Upper lobe of left lung (tissue), 6 donors: ENCODE data around the gene RNF17. TPM values are rescaled to one million over a fixed set of nuclear protein-coding genes. Genes with fewer than 3 reads are reported as not detected.

ENCODE experiments used
- ATAC-seq, 2 donors: fragments of 200-7000 bp; cut with Tn5 transposase; one replicate each; pipeline ENCODE4 v1.9.1; 2022; ENCODE audit warnings: mild to moderate bottlenecking in 2 of 2, moderate library complexity in 2 of 2; ENCODE audit not compliant: low FRiP score in 2 of 2
- DNase-seq, 2 donors: peaks; one replicate each; pipeline ENCODE4 v3.0.0-alpha.2; 2019 to 2020
- H3K27ac ChIP-seq, 4 donors: fragments of 200-600 bp; sonication (generic); one replicate each; pipeline ENCODE4 v1.5.1; 2016 to 2019
- H3K27me3 ChIP-seq, 4 donors: fragments of 200-600 bp; sonication (generic); one replicate each; pipeline ENCODE4 v1.5.1; 2017 to 2019
- H3K36me3 ChIP-seq, 4 donors: fragments of 200-600 bp; sonication (generic); one replicate each; pipeline ENCODE4 v1.5.1; 2016 to 2019
- H3K4me1 ChIP-seq, 4 donors: fragments of 200-600 bp; sonication (generic); one replicate each; pipeline ENCODE4 v1.5.1; 2018 to 2019
- H3K4me3 ChIP-seq, 4 donors: fragments of 200-600 bp; sonication (generic); one replicate each; pipeline ENCODE4 v1.5.1; 2017 to 2019; ENCODE audit warnings: mild to moderate bottlenecking in 2 of 4, moderate library complexity in 1 of 4
- H3K9me3 ChIP-seq, 4 donors: fragments of 200-600 bp; sonication (generic); one replicate each; pipeline ENCODE4 v1.5.1; 2018 to 2019
- CTCF ChIP-seq, 6 experiments: fragments of 450-650 bp in 4 of 6; fragments of 200-600 bp in 2 of 6; sonication (generic) in 2 of 6; IDR thresholded peaks; one replicate each; pipeline ENCODE4 v1.5.1; 2016 to 2019; ENCODE audit warnings: antibody characterized with exemption in 6 of 6
- EP300 ChIP-seq, 4 donors: sonication (generic); formaldehyde crosslinking; IDR thresholded peaks; one replicate each; pipeline ENCODE4 v1.5.1; 2017; ENCODE audit warnings: antibody characterized with exemption in 4 of 4, control low read depth in 2 of 4
- POLR2A ChIP-seq, 4 donors: fragments of 450-650 bp; IDR thresholded peaks; one replicate each; pipeline ENCODE4 v1.5.1; 2016 to 2017; ENCODE audit warnings: antibody characterized with exemption in 4 of 4, mild to moderate bottlenecking in 2 of 4
- POLR2AphosphoS5 ChIP-seq, 2 donors: sonication (generic); formaldehyde crosslinking; IDR thresholded peaks; one replicate each; pipeline ENCODE4 v1.5.1; 2017; ENCODE audit warnings: antibody characterized with exemption in 2 of 2
- WGBS, 2 donors: methylation state at CpG; one replicate each; pipeline ENCODE4 v1.1.5; 2017 to 2018; 5-methylcytosine and 5-hydroxymethylcytosine counted together
- total RNA-seq, 6 donors: library from RNA; depleted of rRNA in 4 of 6; stranded (reverse); fragments of >200 nt in 4 of 6; gene quantifications; one replicate each; pipeline versions ENCODE4 v1.1.0 to v1.2.1, GENCODE V29; 2016 to 2021
- donor health status: DM: no; HTN: no; CAD: no; lungs with moderate emphysema.
- donor health status: DM: no; HTN: yes; CAD: no; lungs with severe emphysema.

RNF17 gene
- total RNA-seq, 6 donors from 2014 or later, result 0.27 to 1.9 TPM; not detected in 4

GRCh38 chr13:24910502-24911132, 146.6 kb downstream of the RNF17 start:
- no peaks in the 10 kb centered on the region for H3K27me3 ChIP-seq
- DNase-seq, result no peak
- H3K4me1 ChIP-seq, result no peaks in the 10 kb centered on the region
- no peak for TF ChIP-seq POLR2AphosphoS5 (IDR thresholded peaks at IDR 0.05)
- no peak for TF ChIP-seq CTCF (IDR thresholded peaks at IDR 0.05)
- TF ChIP-seq POLR2A (IDR thresholded peaks at IDR 0.05), result no peak
- TF ChIP-seq EP300 (IDR thresholded peaks at IDR 0.05), result no peak
- peaks cover 0 to 35% (median 6%) of the 10 kb centered on the region in 4 donors for H3K36me3 ChIP-seq
- H3K9me3 ChIP-seq, result no peaks in the 10 kb centered on the region
- H3K27ac ChIP-seq, result no peak overlapping the region
- ATAC-seq, result no peak
- H3K4me3 ChIP-seq, result no peak overlapping the region
- 93 to 94% methylated on average over 2 of the region's 2 CpGs for WGBS, 2 donors

DNA sequence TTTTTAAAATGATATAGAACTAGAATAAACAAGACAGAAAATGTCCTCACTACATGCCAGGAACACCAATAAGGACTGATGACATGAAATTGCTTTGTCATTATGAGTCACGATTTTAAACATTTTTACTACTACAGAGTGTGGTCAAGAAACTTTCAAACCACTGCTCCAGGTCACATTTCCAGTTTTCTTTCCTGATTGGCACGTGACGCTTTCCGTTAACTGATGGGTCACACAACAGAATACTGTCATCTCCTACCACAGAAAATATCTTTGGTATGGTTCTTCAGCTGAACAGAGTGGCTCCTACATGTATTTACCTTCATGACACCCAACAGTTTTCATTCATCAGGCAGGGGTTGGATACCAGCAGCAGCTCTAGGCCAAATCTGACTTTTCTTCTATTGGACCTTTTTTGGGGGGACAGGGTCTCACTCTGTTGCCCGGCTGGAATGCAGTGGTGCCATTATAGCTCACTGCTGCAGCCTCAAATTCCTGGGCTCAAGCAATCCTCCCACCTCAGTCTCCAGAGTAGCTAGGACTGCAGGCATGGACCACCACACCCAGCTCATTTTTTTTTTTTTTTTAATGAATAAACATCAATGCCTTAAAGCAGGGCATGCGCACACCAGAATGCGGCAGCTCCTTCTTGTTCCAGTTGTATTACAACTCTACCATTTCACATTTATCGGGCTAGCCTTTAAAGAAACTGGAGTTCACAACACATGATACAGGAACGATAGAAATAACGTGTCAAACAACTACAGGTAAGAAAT, 147.4 kb downstream of the RNF17 start:
- H3K27ac ChIP-seq, result no peak overlapping the region
- ATAC-seq, result no peak

DNA sequence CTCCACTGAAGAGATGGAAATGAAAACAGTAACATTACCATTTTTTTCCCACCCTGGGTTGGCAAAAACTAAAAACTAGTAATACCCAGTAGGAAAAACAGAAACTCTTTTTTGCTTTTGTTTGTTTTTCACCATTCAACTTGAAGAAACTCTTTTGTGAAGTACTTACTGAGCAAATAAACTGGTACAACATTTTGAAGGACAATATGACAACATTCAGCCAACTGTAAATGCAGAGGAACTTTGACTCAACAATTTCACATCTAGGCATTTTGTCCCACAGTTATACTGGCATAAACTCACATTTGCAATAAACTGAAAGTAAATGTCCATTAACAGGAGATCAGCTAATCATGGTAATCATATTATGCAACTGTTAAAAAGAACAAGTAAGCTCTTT, 152.5 kb downstream of the RNF17 start:
- Histone ChIP-seq H3K27me3 (no peaks in the 10 kb centered on the region), H3K4me3 (no peak overlapping the region), H3K4me1 (peaks cover 0 to under 1% (median 0%) of the 10 kb centered on the region in 4 donors), H3K27ac (no peak overlapping the region), H3K9me3 (no peaks in the 10 kb centered on the region), H3K36me3 (peaks cover 0 to 4% (median 0%) of the 10 kb centered on the region in 4 donors)
- ATAC-seq (no peak), DNase-seq (no peak)
- TF ChIP-seq POLR2AphosphoS5 (IDR thresholded peaks at IDR 0.05), result no peak
- TF ChIP-seq CTCF (IDR thresholded peaks at IDR 0.05), result no peak
- no peak for TF ChIP-seq POLR2A (IDR thresholded peaks at IDR 0.05)
- TF ChIP-seq EP300 (IDR thresholded peaks at IDR 0.05), result no peak

More for the DNA sequence above, 147.4 kb downstream of the RNF17 start:
- peaks cover 0 to 28% (median 5%) of the 10 kb centered on the region in 4 donors for H3K36me3 ChIP-seq
- 90% methylated on average over 10 of the region's 10 CpGs for WGBS, 2 donors
- DNase-seq, result no peak
- no peaks in the 10 kb centered on the region for H3K9me3 ChIP-seq
- no peaks in the 10 kb centered on the region for H3K27me3 ChIP-seq
- TF ChIP-seq POLR2A (IDR thresholded peaks at IDR 0.05) (no peak), CTCF (IDR thresholded peaks at IDR 0.05) (no peak), EP300 (IDR thresholded peaks at IDR 0.05) (no peak), POLR2AphosphoS5 (IDR thresholded peaks at IDR 0.05) (no peak)
- no peaks in the 10 kb centered on the region for H3K4me1 ChIP-seq
- H3K4me3 ChIP-seq, result no peak overlapping the region

DNA sequence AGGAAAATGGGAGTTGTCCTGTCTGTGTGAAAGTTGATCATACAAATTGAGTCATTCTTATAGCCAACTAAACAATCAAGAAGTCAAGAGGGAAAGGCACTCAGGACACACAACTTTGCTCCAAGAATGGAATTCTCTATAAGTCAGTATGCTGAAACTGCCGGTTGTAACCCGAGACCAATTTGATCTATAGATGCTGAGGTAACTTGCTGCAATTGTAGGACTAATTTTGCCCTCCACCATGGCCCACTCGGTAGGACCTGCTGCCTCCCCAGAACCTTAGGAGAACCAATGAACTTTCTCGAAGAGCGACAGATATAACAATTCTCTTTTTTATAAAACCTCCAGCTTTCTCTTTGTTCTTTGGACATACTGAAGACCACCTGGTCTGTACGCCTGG, 157.0 kb downstream of the RNF17 start:
- WGBS, 2 donors, result 86 to 89% methylated on average over 6 of the region's 6 CpGs
- Histone ChIP-seq H3K9me3 (no peaks in the 10 kb centered on the region), H3K4me3 (no peak overlapping the region), H3K4me1 (peaks cover 5 to 9% (median 7%) of the 10 kb centered on the region in 4 donors), H3K36me3 (no peaks in the 10 kb centered on the region), H3K27ac (no peak overlapping the region), H3K27me3 (no peaks in the 10 kb centered on the region)
- ATAC-seq (no peak), DNase-seq (no peak)
- TF ChIP-seq POLR2AphosphoS5 (IDR thresholded peaks at IDR 0.05) (no peak), POLR2A (IDR thresholded peaks at IDR 0.05) (no peak), EP300 (IDR thresholded peaks at IDR 0.05) (no peak), CTCF (IDR thresholded peaks at IDR 0.05) (no peak)
